WTC11 (cell line): ENCODE results near the gene PRM2. TPM values are rescaled to one million over a fixed set of nuclear protein-coding genes. Genes with fewer than 3 reads are reported as not detected.

Experiments
- ATAC-seq: fragments of 200-7000 bp; cut with Tn5 transposase; 2 replicates; pipeline ENCODE4 v1.10.0; 2021; ENCODE audit warnings: mild to moderate bottlenecking, moderate library complexity
- CTCF ChIA-PET: fragments of 300-600 bp; sonication (Branson Sonifier 250); formaldehyde crosslinking; loops from one replicate; lab custom pipeline; 2021; ENCODE audit warnings: antibody characterized with exemption; lab: Charles Lee
- POLR2A ChIA-PET: fragments of 350-600 bp; sonication (Branson Sonifier 250); formaldehyde crosslinking; loops from one replicate; lab custom pipeline; 2021; ENCODE audit warnings: antibody characterized with exemption; lab: Charles Lee
- DNase-seq: peaks from one replicate; pipeline ENCODE4 v3.0.0; 2021; ENCODE audit warnings: low spot score
- H3K27ac Mint-ChIP-seq: 2 replicates; pipeline ENCODE4 v1.8.0; 2021; ENCODE audit warnings: mixed read lengths
- H3K27me3 Mint-ChIP-seq: 2 replicates; pipeline ENCODE4 v1.8.0; 2021; ENCODE audit warnings: low read depth, mild to moderate bottlenecking, moderate library complexity, mixed read lengths
- H3K36me3 Mint-ChIP-seq: 2 replicates; pipeline ENCODE4 v1.8.0; 2021; ENCODE audit warnings: mixed read lengths
- H3K4me1 Mint-ChIP-seq: 2 replicates; pipeline ENCODE4 v1.8.0; 2022; ENCODE audit warnings: mixed read lengths
- H3K4me3 Mint-ChIP-seq: 2 replicates; pipeline ENCODE4 v1.8.0; 2021; ENCODE audit warnings: mild to moderate bottlenecking, moderate library complexity, mixed read lengths
- H3K9me3 Mint-ChIP-seq: 2 replicates; pipeline ENCODE4 v1.8.0; 2021; ENCODE audit warnings: mixed read lengths
- CBFB ChIP-seq: sonication (generic); formaldehyde crosslinking; IDR thresholded peaks from 2 replicates; pipeline ENCODE4 v1.8.1; 2022; ENCODE audit warnings: mild to moderate bottlenecking, low read depth, missing genetic modification reagents
- EMX1 ChIP-seq: fragments of 250-450 bp; sonication (Bioruptor Pico); IDR thresholded peaks from 2 replicates; pipeline ENCODE4 v1.8.0; 2021; ENCODE audit warnings: mild to moderate bottlenecking
- ERG ChIP-seq: fragments of 250-450 bp; sonication (Bioruptor Pico); IDR thresholded peaks from 2 replicates; pipeline ENCODE4 v1.8.0; 2021; ENCODE audit warnings: mild to moderate bottlenecking
- NR1H2 ChIP-seq: sonication (generic); formaldehyde crosslinking; IDR thresholded peaks from 2 replicates; pipeline ENCODE4 v1.9.0; 2021; ENCODE audit warnings: mild to moderate bottlenecking, moderate library complexity, missing genetic modification reagents
- PREB ChIP-seq: sonication (generic); formaldehyde crosslinking; IDR thresholded peaks from 2 replicates; pipeline ENCODE4 v1.8.1; 2022; ENCODE audit warnings: mild to moderate bottlenecking, missing genetic modification reagents, moderate library complexity, borderline replicate concordance
- PRRX2 ChIP-seq: fragments of 250-450 bp; sonication (Bioruptor Pico); IDR thresholded peaks from 2 replicates; pipeline ENCODE4 v1.8.0; 2021; ENCODE audit warnings: mild to moderate bottlenecking
- SMAD3 ChIP-seq: sonication (generic); formaldehyde crosslinking; IDR thresholded peaks from 2 replicates; pipeline ENCODE4 v1.8.0; 2022; ENCODE audit warnings: missing genetic modification reagents, mild to moderate bottlenecking, borderline replicate concordance
- TEAD1 ChIP-seq: sonication (generic); formaldehyde crosslinking; IDR thresholded peaks from 2 replicates; pipeline ENCODE4 v1.8.0; 2022; ENCODE audit warnings: mild to moderate bottlenecking, missing genetic modification reagents
- USF1 ChIP-seq: sonication (generic); formaldehyde crosslinking; IDR thresholded peaks from 2 replicates; pipeline ENCODE4 v1.8.0; 2022; ENCODE audit warnings: mild to moderate bottlenecking, missing genetic modification reagents
- USF2 ChIP-seq: sonication (generic); formaldehyde crosslinking; IDR thresholded peaks from 2 replicates; pipeline ENCODE4 v1.8.1; 2023; ENCODE audit warnings: mild to moderate bottlenecking, missing genetic modification reagents, moderate library complexity
- ZBTB43 ChIP-seq: sonication (generic); formaldehyde crosslinking; IDR thresholded peaks from 2 replicates; pipeline ENCODE4 v1.8.1; 2023; ENCODE audit warnings: mild to moderate bottlenecking, missing genetic modification reagents
- ZNF121 ChIP-seq: sonication (generic); formaldehyde crosslinking; IDR thresholded peaks from 2 replicates; pipeline ENCODE4 v1.8.0; 2023; ENCODE audit warnings: missing genetic modification reagents
- ZNF281 ChIP-seq: sonication (generic); formaldehyde crosslinking; IDR thresholded peaks from 2 replicates; pipeline ENCODE4 v1.8.0; 2023; ENCODE audit warnings: mild to moderate bottlenecking, missing genetic modification reagents
- ZNF416 ChIP-seq: fragments of 250-450 bp; sonication (Bioruptor Pico); IDR thresholded peaks from 2 replicates; pipeline ENCODE4 v1.9.0; 2021; ENCODE audit warnings: mild to moderate bottlenecking, inconsistent platforms
- ZNF423 ChIP-seq: fragments of 250-450 bp; sonication (Bioruptor Pico); IDR thresholded peaks from 2 replicates; pipeline ENCODE4 v2.1.2; 2022; ENCODE audit warnings: mild to moderate bottlenecking, moderate library complexity
- total RNA-seq: library from RNA; stranded (reverse); gene quantifications from 3 replicates; pipeline ENCODE4 v1.2.3, GENCODE V29; 2021

PRM2 gene
- total RNA-seq, 1 experiment from 2014 or later: not detected

GRCh38 chr16:11322823-11323222 lies 46.5 kb upstream of the PRM2 start (continued):
- TF ChIP-seq TEAD1 (CRISPR knock-in tag) (no peak), ZBTB43 (no peak), EMX1 (CRISPR knock-in tag) (no peak), ERG (CRISPR knock-in tag) (no peak), USF1 (no peak), ZNF281 (CRISPR knock-in tag) (no peak), PREB (no peak), ZNF121 (CRISPR knock-in tag) (no peak), ZNF416 (CRISPR knock-in tag) (no peak)
- TF ChIP-seq, all 79 proteins: peak for 0

GRCh38 chr16:11321662-11322061 lies 45.4 kb upstream of the PRM2 start:
- ChIA-PET CTCF (no interaction called here), POLR2A (no interaction called here)
- no peak overlapping the region for H3K27ac Mint-ChIP-seq
- no peak overlapping the region for H3K4me3 Mint-ChIP-seq
- peaks cover 47% of the 10 kb centered on the region for H3K4me1 Mint-ChIP-seq
- TF ChIP-seq ZNF121 (CRISPR knock-in tag) (no peak), PRRX2 (CRISPR knock-in tag) (no peak), NR1H2 (CRISPR knock-in tag) (no peak), ZNF423 (CRISPR knock-in tag) (no peak), ZNF281 (CRISPR knock-in tag) (no peak), USF2 (CRISPR knock-in tag) (no peak), CBFB (no peak), SMAD3 (no peak)
- TF ChIP-seq, all 79 proteins: peak for 0
- Mint-ChIP-seq H3K36me3 (peaks cover 15% of the 10 kb centered on the region), H3K27me3 (no peaks in the 10 kb centered on the region), H3K9me3 (peaks cover 5% of the 10 kb centered on the region)
- no peak for DNase-seq
- ATAC-seq: no peak
